IPS-15b (cell line): ENCODE measurements around the gene TSPYL4.

Source experiments
- H3K27me3 ChIP-seq: one replicate; pipeline ENCODE4 v1.6.1; 2013; ENCODE audit warnings: low read length; ENCODE audit not compliant: control insufficient read depth, insufficient read depth
- H3K36me3 ChIP-seq: one replicate; pipeline ENCODE4 v1.6.1; 2013; ENCODE audit warnings: low read length; ENCODE audit not compliant: control insufficient read depth, insufficient read depth
- H3K4me1 ChIP-seq: one replicate; pipeline ENCODE4 v1.6.1; 2013; ENCODE audit warnings: mild to moderate bottlenecking, low read length; ENCODE audit not compliant: control insufficient read depth, insufficient read depth
- H3K4me3 ChIP-seq: one replicate; pipeline ENCODE4 v1.5.1; 2013; ENCODE audit warnings: low read depth, low read length
- H3K9ac ChIP-seq: one replicate; pipeline ENCODE4 v1.6.1; 2013; ENCODE audit warnings: low read depth, mild to moderate bottlenecking, low read length
- H3K9me3 ChIP-seq: one replicate; pipeline ENCODE4 v1.6.1; 2013; ENCODE audit warnings: mild to moderate bottlenecking, low read length; ENCODE audit not compliant: control insufficient read depth, insufficient read depth

The TSPYL4 gene

GRCh38 chr6:116218172-116218633 is 35.7 kb downstream of the TSPYL4 start:
- no peaks in the 10 kb centered on the region for H3K27me3 ChIP-seq
- H3K4me3 ChIP-seq = no peak overlapping the region
- no peaks in the 10 kb centered on the region for H3K9me3 ChIP-seq
- no peak overlapping the region for H3K9ac ChIP-seq
- peaks cover 3% of the 10 kb centered on the region for H3K4me1 ChIP-seq
- H3K36me3 ChIP-seq = no peaks in the 10 kb centered on the region

GRCh38 chr6:116217069-116217468 is 36.8 kb downstream of the TSPYL4 start:
- Histone ChIP-seq H3K9me3 (no peaks in the 10 kb centered on the region), H3K9ac (no peak overlapping the region), H3K36me3 (no peaks in the 10 kb centered on the region), H3K4me3 (no peak overlapping the region), H3K4me1 (no peaks in the 10 kb centered on the region), H3K27me3 (no peaks in the 10 kb centered on the region)

GRCh38 chr6:116215414-116215813 is 38.5 kb downstream of the TSPYL4 start:
- H3K4me1 ChIP-seq = no peaks in the 10 kb centered on the region
- no peaks in the 10 kb centered on the region for H3K36me3 ChIP-seq
- no peak overlapping the region for H3K4me3 ChIP-seq
- no peak overlapping the region for H3K9ac ChIP-seq
- no peaks in the 10 kb centered on the region for H3K9me3 ChIP-seq
- H3K27me3 ChIP-seq = no peaks in the 10 kb centered on the region

GRCh38 chr6:116214681-116215080 is 39.2 kb downstream of the TSPYL4 start:
- Histone ChIP-seq H3K36me3 (no peaks in the 10 kb centered on the region), H3K27me3 (no peaks in the 10 kb centered on the region), H3K4me1 (no peaks in the 10 kb centered on the region), H3K4me3 (no peak overlapping the region), H3K9me3 (no peaks in the 10 kb centered on the region), H3K9ac (no peak overlapping the region)

- H3K36me3 ChIP-seq = no peaks in the 10 kb centered on the region
- no peaks in the 10 kb centered on the region for H3K27me3 ChIP-seq
- no peak overlapping the region for H3K9ac ChIP-seq
- H3K4me1 ChIP-seq = no peaks in the 10 kb centered on the region
- no peaks in the 10 kb centered on the region for H3K9me3 ChIP-seq
- no peak overlapping the region for H3K4me3 ChIP-seq
Observed at GRCh38 chr6:116210750-116211425, 43.0 kb downstream of the TSPYL4 start.

GRCh38 chr6:116210316-116210715 is 43.6 kb downstream of the TSPYL4 start:
- Histone ChIP-seq H3K4me3 (no peak overlapping the region), H3K36me3 (no peaks in the 10 kb centered on the region), H3K27me3 (no peaks in the 10 kb centered on the region), H3K4me1 (no peaks in the 10 kb centered on the region), H3K9me3 (no peaks in the 10 kb centered on the region), H3K9ac (no peak overlapping the region)

- H3K9ac ChIP-seq = no peak overlapping the region
- no peaks in the 10 kb centered on the region for H3K36me3 ChIP-seq
- no peaks in the 10 kb centered on the region for H3K27me3 ChIP-seq
- H3K4me3 ChIP-seq = no peak overlapping the region
- H3K4me1 ChIP-seq = no peaks in the 10 kb centered on the region
- no peaks in the 10 kb centered on the region for H3K9me3 ChIP-seq
Observed at GRCh38 chr6:116208056-116208785, 45.7 kb downstream of the TSPYL4 start.

- no peaks in the 10 kb centered on the region for H3K9me3 ChIP-seq
- H3K4me3 ChIP-seq = no peak overlapping the region
- no peaks in the 10 kb centered on the region for H3K27me3 ChIP-seq
- H3K4me1 ChIP-seq = no peaks in the 10 kb centered on the region
- H3K36me3 ChIP-seq = no peaks in the 10 kb centered on the region
- no peak overlapping the region for H3K9ac ChIP-seq
Observed at GRCh38 chr6:116206231-116206903, 47.5 kb downstream of the TSPYL4 start.

GRCh38 chr6:116205281-116205680 is 48.6 kb downstream of the TSPYL4 start:
- Histone ChIP-seq H3K27me3 (no peaks in the 10 kb centered on the region), H3K4me1 (no peaks in the 10 kb centered on the region), H3K9me3 (no peaks in the 10 kb centered on the region), H3K4me3 (no peak overlapping the region), H3K9ac (no peak overlapping the region), H3K36me3 (no peaks in the 10 kb centered on the region)

- H3K9me3 ChIP-seq = no peaks in the 10 kb centered on the region
- H3K27me3 ChIP-seq = no peaks in the 10 kb centered on the region
- H3K4me1 ChIP-seq = no peaks in the 10 kb centered on the region
- no peak overlapping the region for H3K9ac ChIP-seq
- H3K36me3 ChIP-seq = no peaks in the 10 kb centered on the region
- no peak overlapping the region for H3K4me3 ChIP-seq
Observed at GRCh38 chr6:116201538-116201937, 52.3 kb downstream of the TSPYL4 start.

GRCh38 chr6:116200619-116201249 is 53.1 kb downstream of the TSPYL4 start:
- no peak overlapping the region for H3K4me3 ChIP-seq
- H3K9ac ChIP-seq = no peak overlapping the region
- no peaks in the 10 kb centered on the region for H3K36me3 ChIP-seq
- no peaks in the 10 kb centered on the region for H3K4me1 ChIP-seq
- no peaks in the 10 kb centered on the region for H3K27me3 ChIP-seq
- no peaks in the 10 kb centered on the region for H3K9me3 ChIP-seq
